Measurements from ENCODE around the gene EIF4A3. TPM values are rescaled to one million over a fixed set of nuclear protein-coding genes. Genes with fewer than 3 reads are reported as not detected.

EIF4A3 gene
- total RNA-seq, 1 experiment from 2014 or later, result 160 TPM

DNA sequence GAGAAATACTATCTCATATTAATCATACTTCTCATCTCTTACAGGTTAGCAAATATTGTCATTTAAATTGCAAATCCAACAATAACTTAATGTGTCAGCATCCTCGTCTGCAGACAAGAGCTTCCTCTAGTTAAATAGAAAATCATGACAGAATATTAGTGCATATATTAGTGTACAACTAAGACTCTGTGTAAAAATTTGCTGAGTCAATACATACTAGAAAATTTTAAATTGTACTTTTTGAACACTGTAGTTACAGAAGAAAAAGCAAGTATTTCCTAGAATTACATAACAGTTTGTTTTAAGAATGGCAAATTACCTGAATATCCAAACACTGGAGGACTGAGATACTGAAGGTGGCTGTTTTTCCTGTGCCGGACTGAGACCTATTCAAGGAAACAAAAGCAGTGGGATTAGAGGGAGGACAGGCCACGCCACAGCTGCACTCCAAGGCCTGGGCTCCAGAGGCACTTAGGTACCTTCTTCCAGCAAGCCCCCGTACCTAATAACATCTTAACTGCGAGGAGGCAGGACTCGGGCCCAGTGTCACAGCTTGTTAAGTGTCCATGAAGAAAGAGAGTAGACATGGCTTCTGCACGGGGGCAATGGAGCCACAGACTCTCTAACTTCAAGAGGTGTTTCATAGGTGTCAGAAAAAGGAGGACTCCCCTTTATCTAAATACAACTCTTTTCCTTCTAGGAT, 5.3 kb downstream of the EIF4A3 start:
- H3K36me3 Mint-ChIP-seq, result peaks cover 75% of the 10 kb centered on the region
- no peaks in the 10 kb centered on the region for H3K27me3 Mint-ChIP-seq (ENCODE audit: low read depth)
- ChIA-PET CTCF (interaction anchor here (1.3 to 5.6 kb wide), 3 partner anchors 17 to 50 kb away, joined by 3 to 35 read pairs (median 6); partner anchors contain the start of gene GAA), POLR2A (no interaction called here)
- no peak overlapping the region for H3K27ac Mint-ChIP-seq
- H3K9me3 Mint-ChIP-seq, result no peaks in the 10 kb centered on the region
- ATAC-seq, result no peak
- peaks cover 17% of the 10 kb centered on the region for H3K4me1 Mint-ChIP-seq
- TF ChIP-seq TP53 (CRISPR knock-in tag; IDR thresholded peaks at IDR 0.05) (no peak), ZNF416 (CRISPR knock-in tag; IDR thresholded peaks at IDR 0.05) (no peak), EMX1 (CRISPR knock-in tag; IDR thresholded peaks at IDR 0.05) (no peak), CBFB (CRISPR knock-in tag; IDR thresholded peaks at IDR 0.05; ENCODE audit: low read depth) (no peak), JUN (CRISPR knock-in tag; IDR thresholded peaks at IDR 0.05) (no peak), GABPB1 (CRISPR knock-in tag; IDR thresholded peaks at IDR 0.05) (no peak), NR2C2 (CRISPR knock-in tag; IDR thresholded peaks at IDR 0.05) (no peak)
- TF ChIP-seq, protein P1, sequence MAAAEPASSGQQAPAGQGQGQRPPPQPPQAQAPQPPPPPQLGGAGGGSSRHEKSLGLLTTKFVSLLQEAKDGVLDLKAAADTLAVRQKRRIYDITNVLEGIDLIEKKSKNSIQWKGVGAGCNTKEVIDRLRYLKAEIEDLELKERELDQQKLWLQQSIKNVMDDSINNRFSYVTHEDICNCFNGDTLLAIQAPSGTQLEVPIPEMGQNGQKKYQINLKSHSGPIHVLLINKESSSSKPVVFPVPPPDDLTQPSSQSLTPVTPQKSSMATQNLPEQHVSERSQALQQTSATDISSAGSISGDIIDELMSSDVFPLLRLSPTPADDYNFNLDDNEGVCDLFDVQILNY (CRISPR knock-in tag; IDR thresholded peaks at IDR 0.05), result no peak
- TF ChIP-seq, protein P2, sequence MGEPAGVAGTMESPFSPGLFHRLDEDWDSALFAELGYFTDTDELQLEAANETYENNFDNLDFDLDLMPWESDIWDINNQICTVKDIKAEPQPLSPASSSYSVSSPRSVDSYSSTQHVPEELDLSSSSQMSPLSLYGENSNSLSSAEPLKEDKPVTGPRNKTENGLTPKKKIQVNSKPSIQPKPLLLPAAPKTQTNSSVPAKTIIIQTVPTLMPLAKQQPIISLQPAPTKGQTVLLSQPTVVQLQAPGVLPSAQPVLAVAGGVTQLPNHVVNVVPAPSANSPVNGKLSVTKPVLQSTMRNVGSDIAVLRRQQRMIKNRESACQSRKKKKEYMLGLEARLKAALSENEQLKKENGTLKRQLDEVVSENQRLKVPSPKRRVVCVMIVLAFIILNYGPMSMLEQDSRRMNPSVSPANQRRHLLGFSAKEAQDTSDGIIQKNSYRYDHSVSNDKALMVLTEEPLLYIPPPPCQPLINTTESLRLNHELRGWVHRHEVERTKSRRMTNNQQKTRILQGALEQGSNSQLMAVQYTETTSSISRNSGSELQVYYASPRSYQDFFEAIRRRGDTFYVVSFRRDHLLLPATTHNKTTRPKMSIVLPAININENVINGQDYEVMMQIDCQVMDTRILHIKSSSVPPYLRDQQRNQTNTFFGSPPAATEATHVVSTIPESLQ (CRISPR knock-in tag; IDR thresholded peaks at IDR 0.05), result no peak
- TF ChIP-seq, protein P3, sequence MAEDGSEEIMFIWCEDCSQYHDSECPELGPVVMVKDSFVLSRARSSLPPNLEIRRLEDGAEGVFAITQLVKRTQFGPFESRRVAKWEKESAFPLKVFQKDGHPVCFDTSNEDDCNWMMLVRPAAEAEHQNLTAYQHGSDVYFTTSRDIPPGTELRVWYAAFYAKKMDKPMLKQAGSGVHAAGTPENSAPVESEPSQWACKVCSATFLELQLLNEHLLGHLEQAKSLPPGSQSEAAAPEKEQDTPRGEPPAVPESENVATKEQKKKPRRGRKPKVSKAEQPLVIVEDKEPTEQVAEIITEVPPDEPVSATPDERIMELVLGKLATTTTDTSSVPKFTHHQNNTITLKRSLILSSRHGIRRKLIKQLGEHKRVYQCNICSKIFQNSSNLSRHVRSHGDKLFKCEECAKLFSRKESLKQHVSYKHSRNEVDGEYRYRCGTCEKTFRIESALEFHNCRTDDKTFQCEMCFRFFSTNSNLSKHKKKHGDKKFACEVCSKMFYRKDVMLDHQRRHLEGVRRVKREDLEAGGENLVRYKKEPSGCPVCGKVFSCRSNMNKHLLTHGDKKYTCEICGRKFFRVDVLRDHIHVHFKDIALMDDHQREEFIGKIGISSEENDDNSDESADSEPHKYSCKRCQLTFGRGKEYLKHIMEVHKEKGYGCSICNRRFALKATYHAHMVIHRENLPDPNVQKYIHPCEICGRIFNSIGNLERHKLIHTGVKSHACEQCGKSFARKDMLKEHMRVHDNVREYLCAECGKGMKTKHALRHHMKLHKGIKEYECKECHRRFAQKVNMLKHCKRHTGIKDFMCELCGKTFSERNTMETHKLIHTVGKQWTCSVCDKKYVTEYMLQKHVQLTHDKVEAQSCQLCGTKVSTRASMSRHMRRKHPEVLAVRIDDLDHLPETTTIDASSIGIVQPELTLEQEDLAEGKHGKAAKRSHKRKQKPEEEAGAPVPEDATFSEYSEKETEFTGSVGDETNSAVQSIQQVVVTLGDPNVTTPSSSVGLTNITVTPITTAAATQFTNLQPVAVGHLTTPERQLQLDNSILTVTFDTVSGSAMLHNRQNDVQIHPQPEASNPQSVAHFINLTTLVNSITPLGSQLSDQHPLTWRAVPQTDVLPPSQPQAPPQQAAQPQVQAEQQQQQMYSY (CRISPR knock-in tag; IDR thresholded peaks at IDR 0.05), result no peak
- TF ChIP-seq, protein P4, sequence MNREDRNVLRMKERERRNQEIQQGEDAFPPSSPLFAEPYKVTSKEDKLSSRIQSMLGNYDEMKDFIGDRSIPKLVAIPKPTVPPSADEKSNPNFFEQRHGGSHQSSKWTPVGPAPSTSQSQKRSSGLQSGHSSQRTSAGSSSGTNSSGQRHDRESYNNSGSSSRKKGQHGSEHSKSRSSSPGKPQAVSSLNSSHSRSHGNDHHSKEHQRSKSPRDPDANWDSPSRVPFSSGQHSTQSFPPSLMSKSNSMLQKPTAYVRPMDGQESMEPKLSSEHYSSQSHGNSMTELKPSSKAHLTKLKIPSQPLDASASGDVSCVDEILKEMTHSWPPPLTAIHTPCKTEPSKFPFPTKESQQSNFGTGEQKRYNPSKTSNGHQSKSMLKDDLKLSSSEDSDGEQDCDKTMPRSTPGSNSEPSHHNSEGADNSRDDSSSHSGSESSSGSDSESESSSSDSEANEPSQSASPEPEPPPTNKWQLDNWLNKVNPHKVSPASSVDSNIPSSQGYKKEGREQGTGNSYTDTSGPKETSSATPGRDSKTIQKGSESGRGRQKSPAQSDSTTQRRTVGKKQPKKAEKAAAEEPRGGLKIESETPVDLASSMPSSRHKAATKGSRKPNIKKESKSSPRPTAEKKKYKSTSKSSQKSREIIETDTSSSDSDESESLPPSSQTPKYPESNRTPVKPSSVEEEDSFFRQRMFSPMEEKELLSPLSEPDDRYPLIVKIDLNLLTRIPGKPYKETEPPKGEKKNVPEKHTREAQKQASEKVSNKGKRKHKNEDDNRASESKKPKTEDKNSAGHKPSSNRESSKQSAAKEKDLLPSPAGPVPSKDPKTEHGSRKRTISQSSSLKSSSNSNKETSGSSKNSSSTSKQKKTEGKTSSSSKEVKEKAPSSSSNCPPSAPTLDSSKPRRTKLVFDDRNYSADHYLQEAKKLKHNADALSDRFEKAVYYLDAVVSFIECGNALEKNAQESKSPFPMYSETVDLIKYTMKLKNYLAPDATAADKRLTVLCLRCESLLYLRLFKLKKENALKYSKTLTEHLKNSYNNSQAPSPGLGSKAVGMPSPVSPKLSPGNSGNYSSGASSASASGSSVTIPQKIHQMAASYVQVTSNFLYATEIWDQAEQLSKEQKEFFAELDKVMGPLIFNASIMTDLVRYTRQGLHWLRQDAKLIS (CRISPR knock-in tag; IDR thresholded peaks at IDR 0.05; ENCODE audit: borderline replicate concordance), result no peak
- TF ChIP-seq, protein P5, sequence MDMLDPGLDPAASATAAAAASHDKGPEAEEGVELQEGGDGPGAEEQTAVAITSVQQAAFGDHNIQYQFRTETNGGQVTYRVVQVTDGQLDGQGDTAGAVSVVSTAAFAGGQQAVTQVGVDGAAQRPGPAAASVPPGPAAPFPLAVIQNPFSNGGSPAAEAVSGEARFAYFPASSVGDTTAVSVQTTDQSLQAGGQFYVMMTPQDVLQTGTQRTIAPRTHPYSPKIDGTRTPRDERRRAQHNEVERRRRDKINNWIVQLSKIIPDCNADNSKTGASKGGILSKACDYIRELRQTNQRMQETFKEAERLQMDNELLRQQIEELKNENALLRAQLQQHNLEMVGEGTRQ (CRISPR knock-in tag; IDR thresholded peaks at IDR 0.05), result no peak
- TF ChIP-seq, protein P6, sequence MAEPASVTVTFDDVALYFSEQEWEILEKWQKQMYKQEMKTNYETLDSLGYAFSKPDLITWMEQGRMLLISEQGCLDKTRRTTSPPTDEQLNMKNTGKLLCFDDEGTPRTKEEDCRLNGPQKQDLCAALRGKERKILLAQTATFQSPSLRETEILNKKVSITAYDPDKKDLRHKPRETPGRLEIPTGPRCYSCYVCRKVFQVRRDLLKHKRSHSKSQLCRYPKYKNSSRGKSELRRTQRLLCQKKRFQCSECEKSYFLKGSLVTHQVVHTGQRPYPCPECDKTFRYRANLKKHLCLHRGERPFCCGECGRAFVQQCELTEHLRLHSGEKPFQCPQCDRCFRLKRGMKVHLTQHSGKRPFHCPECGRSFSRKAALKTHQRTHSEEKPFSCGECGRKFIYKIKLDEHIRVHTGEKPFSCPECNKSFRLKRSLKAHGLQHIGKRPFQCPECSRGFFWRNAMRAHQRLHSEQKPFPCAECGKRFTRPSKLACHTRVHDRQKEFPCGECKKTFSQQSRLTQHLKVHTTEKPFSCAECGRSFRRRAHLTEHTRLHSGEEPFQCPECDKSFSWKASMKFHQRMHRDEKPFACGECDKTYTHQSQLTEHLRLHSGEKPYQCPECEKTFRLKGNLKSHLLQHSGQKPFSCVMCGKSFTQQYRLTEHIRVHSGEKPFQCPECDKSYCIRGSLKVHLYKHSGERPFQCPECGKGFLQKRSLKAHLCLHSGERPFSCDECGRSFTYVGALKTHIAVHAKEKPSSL (CRISPR knock-in tag; conservative IDR thresholded peaks at IDR 0.05), result no peak
- TF ChIP-seq, protein P7, sequence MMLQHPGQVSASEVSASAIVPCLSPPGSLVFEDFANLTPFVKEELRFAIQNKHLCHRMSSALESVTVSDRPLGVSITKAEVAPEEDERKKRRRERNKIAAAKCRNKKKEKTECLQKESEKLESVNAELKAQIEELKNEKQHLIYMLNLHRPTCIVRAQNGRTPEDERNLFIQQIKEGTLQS (CRISPR knock-in tag; conservative IDR thresholded peaks at IDR 0.05), result no peak
- no peak for DNase-seq (ENCODE audit: low spot score)
- H3K4me3 Mint-ChIP-seq, result no peak overlapping the region
